Retinal pigment epithelial cell (primary cell): ENCODE results near the gene WDSUB1.
A peak's percentile ranks its signal among the peaks of the same experiment; 100 is the strongest.

ENCODE experiments used
- DNase-seq: peaks from one replicate; pipeline ENCODE4 v3.0.0-alpha.2; 2010; ENCODE audit warnings: low read depth
- H3K4me3 ChIP-seq: 2 replicates; pipeline ENCODE4 v1.5.1; 2011; ENCODE audit warnings: mild to moderate bottlenecking, low read length, control low read depth, moderate library complexity
- CTCF ChIP-seq: conservative IDR thresholded peaks from 2 replicates; pipeline ENCODE4 v1.5.1; 2011; ENCODE audit warnings: low read depth, low read length, control low read depth, inconsistent platforms

The WDSUB1 gene

GRCh38 chr2:159285929-159286708 lies at the start of gene WDSUB1:
Gene WDSUB1 (minus strand): TSS chr2:159286703. CDS start chr2:159283069, 3,634 bp downstream.
- H3K4me3 ChIP-seq, result peak within 1 kb of the TSS; percentile 81
- peak; percentile 53 for DNase-seq
- TF ChIP-seq CTCF, result no peak

DNA sequence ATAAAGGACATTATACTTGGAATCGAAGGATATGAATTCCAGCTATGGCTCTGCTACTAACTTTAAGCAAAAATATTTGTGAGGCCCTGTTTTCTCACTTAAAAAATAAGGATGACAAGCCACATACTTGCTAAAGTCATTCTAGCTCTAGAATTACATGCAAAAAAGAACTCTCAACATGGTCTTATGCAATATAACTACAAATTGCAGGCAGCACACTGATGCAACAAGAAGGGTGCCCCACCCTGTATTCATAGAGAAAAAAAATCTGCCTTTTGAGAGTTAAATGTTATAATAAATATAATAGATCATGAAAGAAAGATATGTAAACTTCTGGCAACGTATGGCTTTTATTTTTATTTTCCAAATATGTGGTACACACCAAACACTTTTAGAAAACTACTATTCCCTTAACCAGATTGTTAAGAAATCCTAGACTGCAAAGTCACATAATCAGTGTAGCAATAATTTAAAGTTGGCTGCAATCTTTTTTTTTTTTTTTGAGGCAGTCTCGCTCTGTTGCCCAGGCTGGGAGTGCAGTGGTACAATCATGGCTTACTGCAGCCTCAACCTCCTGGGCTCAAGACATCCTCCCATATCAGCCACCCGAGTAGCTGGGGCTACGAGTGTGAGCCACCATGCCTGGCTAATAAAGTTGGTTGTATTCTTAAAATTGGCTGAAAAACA lies 40.2 kb upstream of the WDSUB1 start:
- no peak overlapping the region for H3K4me3 ChIP-seq
- DNase-seq, result no peak
- TF ChIP-seq CTCF, result no peak

GRCh38 chr2:159322419-159322818 lies 35.9 kb upstream of the WDSUB1 start:
- TF ChIP-seq CTCF, result no peak
- DNase-seq, result no peak
- no peak overlapping the region for H3K4me3 ChIP-seq

DNA sequence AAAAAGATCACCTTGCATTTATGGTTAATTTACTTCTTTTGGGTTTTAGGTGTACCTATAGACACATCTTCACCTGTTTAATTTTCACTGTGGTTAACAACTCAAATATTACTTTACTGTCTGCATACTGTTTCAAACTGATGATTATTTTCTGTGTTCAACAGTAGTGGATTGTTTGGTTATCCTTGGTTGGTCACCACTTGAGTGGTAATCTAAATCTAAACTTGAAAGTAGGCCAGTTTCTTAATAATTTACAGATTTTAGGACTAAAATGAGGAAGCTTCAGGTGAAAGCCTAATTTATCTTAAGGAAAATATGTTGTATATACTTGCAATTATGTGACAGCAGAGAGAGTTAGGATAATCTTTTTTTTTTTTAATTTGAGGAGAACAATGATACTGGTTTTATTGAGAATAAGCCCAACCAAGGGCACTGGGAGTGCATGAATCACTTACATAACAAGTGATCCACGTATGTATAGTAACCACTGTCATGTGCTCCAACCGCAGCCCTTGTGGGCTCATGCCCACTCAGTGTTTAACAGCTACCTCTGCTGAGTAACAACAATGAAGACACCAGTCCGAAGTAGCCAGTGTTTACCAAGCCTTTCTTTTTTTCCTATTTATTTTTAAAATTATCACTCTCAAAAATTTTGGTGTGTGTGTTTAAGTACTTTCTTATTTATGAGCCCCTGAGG lies 31.0 kb upstream of the WDSUB1 start:
- no peak for DNase-seq
- no peak for TF ChIP-seq CTCF
- no peak overlapping the region for H3K4me3 ChIP-seq

DNA sequence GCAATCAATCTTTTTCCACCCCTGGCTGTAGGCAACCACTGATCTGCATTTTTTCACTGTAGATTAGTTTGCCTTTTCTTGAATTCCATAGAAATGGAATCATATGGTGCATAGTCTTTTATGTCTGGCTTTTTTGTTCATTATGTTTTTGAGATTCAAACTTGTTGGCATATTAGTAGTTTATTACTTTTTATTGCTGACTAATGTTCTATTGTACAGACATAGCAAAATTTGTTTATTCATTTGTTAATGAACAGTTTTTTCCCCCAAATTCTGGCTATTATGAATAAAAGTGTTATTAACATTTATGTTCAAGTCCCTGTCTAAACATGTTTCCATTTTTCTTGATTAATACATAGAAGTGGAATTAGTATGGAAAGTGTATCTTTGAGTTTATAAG lies 21.4 kb upstream of the WDSUB1 start:
- no peak overlapping the region for H3K4me3 ChIP-seq
- TF ChIP-seq CTCF, result no peak
- no peak for DNase-seq

DNA sequence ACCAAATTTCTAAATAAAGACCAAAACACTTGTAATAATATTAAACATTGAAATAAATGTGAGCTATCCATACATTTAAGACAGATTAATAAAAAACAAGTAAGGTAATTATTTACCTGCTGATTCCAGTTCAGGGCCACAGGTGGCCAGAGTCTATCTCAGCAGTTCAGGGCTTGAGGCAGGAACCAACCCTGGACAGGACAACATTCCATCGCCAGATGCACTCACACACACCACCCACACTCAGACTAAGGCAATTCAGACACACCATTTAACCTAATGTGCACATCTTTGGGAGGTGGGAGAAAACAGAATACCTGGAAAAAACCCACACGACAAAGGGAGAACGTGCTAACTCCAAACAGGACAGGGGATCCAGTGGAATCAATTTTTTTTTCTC lies 14.1 kb upstream of the WDSUB1 start:
- no peak for DNase-seq
- H3K4me3 ChIP-seq, result no peak overlapping the region
- no peak for TF ChIP-seq CTCF
